BLaER1 (cell line): ENCODE results near the gene SESTD1.
A peak's percentile ranks its signal among the peaks of the same experiment; 100 is the strongest.
"Not testable (repeated sequence)": the region's sequence is repeated elsewhere in the genome, so short reads cannot be mapped to it uniquely, and the experiment has no call there.

ENCODE experiments used
- H3K27ac ChIP-seq: shearing (Covaris generic); formaldehyde crosslinking; 2 replicates; pipeline ENCODE4 v1.8.1; 2022
- H3K27me3 ChIP-seq: shearing (Covaris generic); formaldehyde crosslinking; 2 replicates; pipeline ENCODE4 v1.8.1; 2022
- H3K36me3 ChIP-seq: shearing (Covaris generic); formaldehyde crosslinking; 2 replicates; pipeline ENCODE4 v1.8.1; 2022
- H3K4me1 ChIP-seq: shearing (Covaris generic); formaldehyde crosslinking; 2 replicates; pipeline ENCODE4 v1.8.1; 2022
- H3K4me2 ChIP-seq: shearing (Covaris generic); formaldehyde crosslinking; 2 replicates; pipeline ENCODE4 v1.8.1; 2022
- H3K4me3 ChIP-seq: shearing (Covaris generic); formaldehyde crosslinking; 2 replicates; pipeline ENCODE4 v1.8.1; 2022
- H3K9ac ChIP-seq: shearing (Covaris generic); formaldehyde crosslinking; 2 replicates; pipeline ENCODE4 v1.8.1; 2022
- H3K9me3 ChIP-seq: shearing (Covaris generic); formaldehyde crosslinking; 2 replicates; pipeline ENCODE4 v1.8.1; 2022
- H4K20me1 ChIP-seq: shearing (Covaris generic); formaldehyde crosslinking; 2 replicates; pipeline ENCODE4 v1.8.1; 2022
- Cebpa-rat ChIP-seq: shearing (Covaris generic); IDR thresholded peaks from 2 replicates; pipeline ENCODE4 v1.8.1; 2022

Gene SESTD1

DNA sequence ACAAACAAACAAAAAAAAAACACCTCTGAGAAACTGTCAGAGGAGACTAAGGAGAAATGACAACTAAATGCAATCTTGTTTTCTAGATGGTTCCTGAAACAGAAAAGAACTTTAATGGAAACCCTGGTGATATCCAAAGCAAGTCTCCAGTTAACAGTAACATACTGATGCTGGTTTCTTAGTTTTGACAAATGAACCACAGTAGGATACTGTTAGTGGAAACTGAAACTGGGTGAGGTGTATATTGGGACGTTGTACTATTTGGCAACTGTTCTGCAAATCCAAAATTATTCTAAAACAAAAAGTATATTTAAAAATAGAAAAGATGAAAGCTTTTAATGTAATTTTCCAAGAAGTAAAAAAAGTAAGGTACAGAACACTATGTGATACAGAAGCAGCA is 11.4 kb downstream of the SESTD1 start:
- H3K9ac ChIP-seq, result no peak overlapping the region
- no peak for TF ChIP-seq Cebpa-rat
- H3K4me1 ChIP-seq, result peaks cover 23% of the 10 kb centered on the region
- peaks cover 22% of the 10 kb centered on the region for H3K36me3 ChIP-seq
- no peak overlapping the region for H3K27ac ChIP-seq
- no peaks in the 10 kb centered on the region for H3K27me3 ChIP-seq
- H3K4me2 ChIP-seq, result no peak overlapping the region
- peaks cover 50% of the 10 kb centered on the region for H3K9me3 ChIP-seq
- peaks cover 31% of the 10 kb centered on the region for H4K20me1 ChIP-seq
- H3K4me3 ChIP-seq, result no peak overlapping the region

DNA sequence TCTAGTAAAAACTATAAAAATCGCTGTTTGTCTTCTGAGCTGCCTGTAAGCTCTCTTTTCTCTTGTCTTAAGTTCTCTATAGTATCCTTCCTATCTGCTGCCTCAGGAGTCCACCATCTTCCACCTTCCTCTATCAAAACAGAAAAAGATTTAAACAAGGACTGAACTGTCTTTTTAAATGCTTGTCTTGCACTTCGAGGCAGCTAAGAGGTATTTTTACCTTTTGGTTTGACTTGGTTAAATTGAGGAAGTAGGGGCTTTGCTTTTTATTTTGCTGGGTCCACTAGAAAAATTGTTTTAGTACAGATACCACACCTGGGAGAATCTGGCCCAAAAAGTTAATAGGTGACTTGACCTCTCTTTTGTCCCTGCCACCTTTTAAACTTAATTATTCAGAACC is 12.2 kb downstream of the SESTD1 start:
- H3K27ac ChIP-seq, result no peak overlapping the region
- H3K36me3 ChIP-seq, result peaks cover 22% of the 10 kb centered on the region
- H3K4me2 ChIP-seq, result 0 out of 2 replicates have a peak overlapping the region, but pooled peaks have one; percentile 11
- peaks cover 52% of the 10 kb centered on the region for H3K9me3 ChIP-seq
- no peak for TF ChIP-seq Cebpa-rat
- no peak overlapping the region for H3K4me3 ChIP-seq
- no peaks in the 10 kb centered on the region for H3K27me3 ChIP-seq
- no peak overlapping the region for H3K9ac ChIP-seq
- H4K20me1 ChIP-seq, result peaks cover 31% of the 10 kb centered on the region
- H3K4me1 ChIP-seq, result peaks cover 23% of the 10 kb centered on the region

DNA sequence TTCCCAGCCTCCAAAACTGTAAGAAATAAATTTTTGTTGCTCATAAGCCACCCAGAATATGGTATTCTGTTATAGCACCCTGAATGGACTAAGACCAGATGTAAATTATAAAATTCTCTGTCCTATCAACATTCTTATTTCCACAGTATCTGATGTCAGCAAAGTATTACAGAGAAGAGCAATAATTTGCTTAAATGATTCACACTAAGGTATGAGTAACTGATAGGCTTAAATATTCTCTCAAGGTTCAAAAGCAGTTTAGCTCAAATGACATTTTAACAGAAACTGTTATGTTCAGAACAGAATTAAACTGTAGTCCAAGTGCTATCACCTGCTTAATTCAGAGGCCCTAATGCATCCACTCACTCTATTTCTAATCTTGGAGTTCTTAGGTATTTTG is 12.8 kb downstream of the SESTD1 start:
- Histone ChIP-seq H3K4me2 (no peak overlapping the region), H3K27ac (no peak overlapping the region), H3K4me3 (no peak overlapping the region), H3K9ac (no peak overlapping the region), H3K4me1 (peaks cover 23% of the 10 kb centered on the region), H3K36me3 (peaks cover 22% of the 10 kb centered on the region), H3K27me3 (no peaks in the 10 kb centered on the region), H3K9me3 (peaks cover 51% of the 10 kb centered on the region), H4K20me1 (peaks cover 31% of the 10 kb centered on the region)
- TF ChIP-seq Cebpa-rat, result no peak

DNA sequence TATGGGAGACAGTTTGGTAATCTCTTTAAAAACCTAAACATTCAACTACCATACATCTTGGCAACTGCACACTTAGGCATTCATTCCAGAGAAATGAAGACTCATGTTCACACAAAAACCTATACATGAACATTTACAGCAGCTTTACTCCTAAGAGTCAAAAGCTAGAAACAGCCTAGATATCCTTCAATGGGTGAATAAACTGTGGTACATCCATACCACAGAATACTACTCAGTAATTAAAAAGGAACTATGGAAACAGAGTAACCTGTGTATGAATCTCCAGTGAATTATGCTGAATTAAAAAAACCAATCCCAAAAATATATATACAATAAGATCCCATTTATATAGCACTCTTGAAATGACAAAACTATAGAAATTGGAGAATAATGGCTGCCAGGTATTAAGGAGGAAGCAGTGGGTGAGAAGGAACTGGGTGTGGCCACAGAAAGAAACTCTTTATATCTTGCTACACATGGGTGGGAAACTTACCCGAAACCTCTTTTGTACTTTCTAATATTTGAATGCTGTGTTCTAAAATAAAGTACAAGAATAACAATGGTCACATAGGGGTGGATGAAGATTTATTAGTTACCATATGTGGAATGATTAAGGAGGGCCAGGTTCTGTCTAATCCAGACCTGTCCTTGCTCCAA is 13.7 kb downstream of the SESTD1 start:
- peaks cover 23% of the 10 kb centered on the region for H3K4me1 ChIP-seq
- no peak overlapping the region for H3K4me2 ChIP-seq
- no peaks in the 10 kb centered on the region for H3K27me3 ChIP-seq
- no peak overlapping the region for H3K9ac ChIP-seq
- peaks cover 31% of the 10 kb centered on the region for H4K20me1 ChIP-seq
- peaks cover 14% of the 10 kb centered on the region for H3K36me3 ChIP-seq
- H3K9me3 ChIP-seq, result peaks cover 51% of the 10 kb centered on the region
- TF ChIP-seq Cebpa-rat, result no peak
- no peak overlapping the region for H3K4me3 ChIP-seq
- H3K27ac ChIP-seq, result no peak overlapping the region

DNA sequence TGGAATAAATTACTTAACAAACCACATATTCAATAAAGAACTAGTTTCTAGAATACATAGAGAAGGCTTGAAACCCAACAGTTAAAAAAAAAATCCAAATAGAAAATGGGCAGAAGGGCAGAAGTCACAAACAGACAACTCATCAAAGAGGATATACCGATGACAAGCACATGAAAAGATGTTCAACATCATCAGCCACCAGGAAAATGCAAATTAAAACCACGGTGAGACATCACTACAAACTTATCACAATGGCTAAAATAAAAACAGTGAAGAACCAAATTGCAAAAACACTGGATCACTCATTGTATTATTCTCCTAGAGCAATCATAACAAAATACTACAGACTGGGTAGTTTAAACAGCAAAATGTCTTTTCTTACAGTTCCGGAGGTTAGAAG is 14.5 kb downstream of the SESTD1 start:
- no peak overlapping the region for H3K4me2 ChIP-seq
- no peak overlapping the region for H3K27ac ChIP-seq
- H3K4me1 ChIP-seq, result peaks cover 23% of the 10 kb centered on the region
- H4K20me1 ChIP-seq, result peaks cover 26% of the 10 kb centered on the region
- TF ChIP-seq Cebpa-rat, result no peak
- no peak overlapping the region for H3K4me3 ChIP-seq
- no peaks in the 10 kb centered on the region for H3K27me3 ChIP-seq
- no peak overlapping the region for H3K9ac ChIP-seq
- peaks cover 51% of the 10 kb centered on the region for H3K9me3 ChIP-seq
- peaks cover 14% of the 10 kb centered on the region for H3K36me3 ChIP-seq

DNA sequence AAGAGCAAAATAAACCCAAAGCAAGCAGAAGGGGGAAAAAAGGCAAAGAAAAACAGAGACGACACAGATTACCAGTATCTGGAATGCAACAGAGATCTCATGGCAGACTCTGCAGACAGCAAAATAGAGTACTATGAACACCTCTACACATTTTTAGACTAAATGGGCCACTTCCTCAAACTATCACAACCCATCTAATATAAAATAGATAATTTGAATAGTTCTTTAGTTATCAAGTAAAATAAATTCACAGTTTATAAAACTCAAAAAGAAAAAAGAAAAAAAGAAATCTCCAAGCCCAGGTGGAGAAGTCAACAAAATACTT is 16.6 kb downstream of the SESTD1 start:
- Histone ChIP-seq H3K4me1 (peaks cover 15% of the 10 kb centered on the region), H3K9me3 (peaks cover 65% of the 10 kb centered on the region), H3K4me3 (no peak overlapping the region), H3K27me3 (no peaks in the 10 kb centered on the region), H3K27ac (no peak overlapping the region), H3K4me2 (no peak overlapping the region), H4K20me1 (peaks cover 13% of the 10 kb centered on the region), H3K36me3 (peaks cover 14% of the 10 kb centered on the region), H3K9ac (no peak overlapping the region)
- TF ChIP-seq Cebpa-rat, result no peak

DNA sequence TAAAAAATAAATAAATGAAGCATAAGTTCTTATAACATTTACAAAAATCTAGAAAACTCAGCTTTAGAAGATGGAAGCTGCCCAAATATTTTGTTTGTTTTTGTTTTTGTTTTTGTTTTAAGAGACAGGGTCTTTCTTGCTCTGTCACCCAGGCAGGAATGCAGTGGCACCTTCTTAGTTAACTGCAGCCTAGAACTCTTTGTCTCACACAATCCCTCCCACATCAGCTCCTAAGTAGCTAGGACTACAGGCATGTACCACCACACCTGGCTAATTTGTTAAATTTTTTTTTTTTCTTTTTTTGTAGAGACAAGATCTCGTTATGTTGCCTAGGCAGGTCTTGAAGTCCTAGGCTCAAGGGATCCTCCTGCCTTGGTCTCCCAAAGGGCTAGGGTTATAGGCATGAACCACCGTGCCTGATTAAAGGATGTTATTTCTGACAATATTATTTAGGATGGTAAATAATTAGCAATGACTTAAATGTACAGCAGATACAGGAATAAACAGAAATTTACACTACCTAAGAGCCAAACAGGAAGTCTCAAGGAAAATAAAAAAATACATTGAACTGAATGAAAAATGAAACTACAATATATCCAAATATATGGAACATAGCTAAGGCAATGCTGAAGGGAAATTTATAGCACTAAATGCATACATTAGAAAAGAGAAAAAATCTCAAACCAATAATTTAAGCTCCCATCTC is 17.2 kb downstream of the SESTD1 start:
- peaks cover 8% of the 10 kb centered on the region for H4K20me1 ChIP-seq
- H3K4me2 ChIP-seq, result no peak overlapping the region
- no peak for TF ChIP-seq Cebpa-rat
- peaks cover 14% of the 10 kb centered on the region for H3K36me3 ChIP-seq
- H3K9ac ChIP-seq, result no peak overlapping the region
- no peak overlapping the region for H3K4me3 ChIP-seq
- no peaks in the 10 kb centered on the region for H3K27me3 ChIP-seq
- H3K4me1 ChIP-seq, result peaks cover 10% of the 10 kb centered on the region
- peaks cover 70% of the 10 kb centered on the region for H3K9me3 ChIP-seq
- H3K27ac ChIP-seq, result no peak overlapping the region

DNA sequence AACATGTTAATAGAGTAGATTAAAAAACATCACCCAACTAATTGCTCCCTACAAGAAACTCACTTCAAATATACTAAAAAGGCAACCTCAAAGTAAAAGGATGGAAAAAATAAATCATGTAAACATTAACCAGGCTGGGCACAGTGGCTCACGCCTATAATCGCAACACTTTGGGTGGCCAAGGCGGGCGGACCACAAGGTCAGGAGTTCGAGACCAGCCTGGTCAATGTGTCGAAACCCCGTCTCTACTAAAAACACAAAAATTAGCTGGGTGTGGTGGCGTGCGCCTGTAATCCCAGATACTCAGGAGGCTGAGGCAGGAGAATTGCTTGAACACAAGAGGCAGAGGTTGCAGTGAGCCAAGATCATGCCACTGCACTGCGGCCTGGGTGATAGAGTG is 18.8 kb downstream of the SESTD1 start:
- H3K4me1 ChIP-seq, H3K4me2 ChIP-seq, H3K27ac ChIP-seq, H3K4me3 ChIP-seq, H3K9ac ChIP-seq, H4K20me1 ChIP-seq, H3K36me3 ChIP-seq, H3K27me3 ChIP-seq: not testable (repeated sequence)
- peaks cover 80% of the 10 kb centered on the region for H3K9me3 ChIP-seq

DNA sequence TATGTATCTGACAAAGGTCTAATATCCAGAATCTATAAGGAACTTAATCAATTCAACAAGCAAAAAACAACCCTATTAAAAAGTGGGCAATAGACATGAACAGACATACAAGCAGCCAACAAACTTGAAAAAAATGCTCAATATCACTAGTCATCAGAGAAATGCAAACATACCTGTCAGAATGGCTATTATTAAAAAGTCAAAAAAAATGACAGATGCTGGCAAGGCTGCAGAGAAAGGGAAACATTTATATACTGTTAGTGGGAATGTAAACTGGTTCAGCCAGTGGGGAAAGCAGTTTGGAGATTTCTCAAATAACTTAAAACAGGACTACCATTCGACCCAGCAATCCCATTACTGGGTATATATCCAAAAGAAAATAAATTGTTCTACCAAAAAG is 21.6 kb downstream of the SESTD1 start:
- no peaks in the 10 kb centered on the region for H3K27me3 ChIP-seq
- H3K9ac ChIP-seq, result no peak overlapping the region
- no peaks in the 10 kb centered on the region for H4K20me1 ChIP-seq
- no peaks in the 10 kb centered on the region for H3K4me1 ChIP-seq
- no peak for TF ChIP-seq Cebpa-rat
- H3K4me2 ChIP-seq, result no peak overlapping the region
- no peak overlapping the region for H3K27ac ChIP-seq
- no peak overlapping the region for H3K4me3 ChIP-seq
- H3K36me3 ChIP-seq, result no peaks in the 10 kb centered on the region
- peaks cover 67% of the 10 kb centered on the region for H3K9me3 ChIP-seq

DNA sequence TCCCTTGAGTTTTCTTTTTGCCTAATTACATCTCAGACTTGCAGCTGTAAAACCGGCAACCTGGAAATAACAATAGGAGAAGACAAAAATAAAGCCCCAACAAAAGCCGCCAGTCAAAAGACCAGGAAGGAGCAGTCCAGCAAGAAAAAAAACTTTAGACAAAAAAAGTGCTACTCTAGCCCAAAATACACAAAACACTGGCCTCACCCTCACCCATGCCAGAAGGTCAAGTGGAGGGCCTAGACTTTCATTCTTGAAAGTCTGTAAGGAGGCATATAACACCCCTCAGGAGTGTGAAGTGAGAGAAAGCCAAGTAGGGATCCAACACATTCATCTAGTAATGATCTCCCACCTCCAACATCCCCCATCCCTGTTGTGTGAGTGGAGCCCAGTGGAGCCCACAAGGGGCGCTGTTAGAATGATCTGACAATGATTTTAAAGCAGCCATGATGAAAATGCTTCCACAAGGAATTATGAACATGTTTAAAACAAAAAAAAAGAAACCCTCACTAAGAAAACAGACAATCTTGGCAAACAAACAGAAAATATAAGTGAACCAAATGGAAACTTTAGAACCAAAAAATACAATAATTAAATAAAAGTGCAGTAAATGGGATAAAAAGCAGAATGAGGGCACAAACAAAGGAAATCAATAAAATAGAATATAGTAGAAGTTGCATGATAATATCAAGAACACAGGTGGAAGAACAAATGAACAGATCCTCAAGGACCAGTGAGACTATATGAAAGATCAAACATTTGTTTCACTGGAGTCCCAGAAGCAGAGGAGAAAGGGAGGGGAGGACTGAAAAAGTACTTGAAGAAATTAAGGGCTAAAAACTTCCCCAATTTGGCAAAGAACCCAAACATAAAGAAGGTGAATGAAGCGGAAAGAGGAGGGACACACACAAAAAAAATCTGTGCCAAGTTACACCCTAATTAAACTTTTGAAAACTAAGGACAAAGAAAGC is 23.9 kb downstream of the SESTD1 start:
- Histone ChIP-seq H3K4me2 (no peak overlapping the region), H4K20me1 (no peaks in the 10 kb centered on the region), H3K4me3 (no peak overlapping the region), H3K36me3 (0 out of 2 replicates have a peak, but pooled peaks cover 5% of the 10 kb centered on the region), H3K9me3 (peaks cover 51% of the 10 kb centered on the region), H3K27ac (no peak overlapping the region), H3K27me3 (no peaks in the 10 kb centered on the region), H3K4me1 (no peaks in the 10 kb centered on the region), H3K9ac (no peak overlapping the region)
- TF ChIP-seq Cebpa-rat, result no peak
